ENCODE data around the gene AZGP1.
"Not testable (repeated sequence)": the region's sequence is repeated elsewhere in the genome, so short reads cannot be mapped to it uniquely, and the experiment has no call there.

Gene AZGP1

DNA sequence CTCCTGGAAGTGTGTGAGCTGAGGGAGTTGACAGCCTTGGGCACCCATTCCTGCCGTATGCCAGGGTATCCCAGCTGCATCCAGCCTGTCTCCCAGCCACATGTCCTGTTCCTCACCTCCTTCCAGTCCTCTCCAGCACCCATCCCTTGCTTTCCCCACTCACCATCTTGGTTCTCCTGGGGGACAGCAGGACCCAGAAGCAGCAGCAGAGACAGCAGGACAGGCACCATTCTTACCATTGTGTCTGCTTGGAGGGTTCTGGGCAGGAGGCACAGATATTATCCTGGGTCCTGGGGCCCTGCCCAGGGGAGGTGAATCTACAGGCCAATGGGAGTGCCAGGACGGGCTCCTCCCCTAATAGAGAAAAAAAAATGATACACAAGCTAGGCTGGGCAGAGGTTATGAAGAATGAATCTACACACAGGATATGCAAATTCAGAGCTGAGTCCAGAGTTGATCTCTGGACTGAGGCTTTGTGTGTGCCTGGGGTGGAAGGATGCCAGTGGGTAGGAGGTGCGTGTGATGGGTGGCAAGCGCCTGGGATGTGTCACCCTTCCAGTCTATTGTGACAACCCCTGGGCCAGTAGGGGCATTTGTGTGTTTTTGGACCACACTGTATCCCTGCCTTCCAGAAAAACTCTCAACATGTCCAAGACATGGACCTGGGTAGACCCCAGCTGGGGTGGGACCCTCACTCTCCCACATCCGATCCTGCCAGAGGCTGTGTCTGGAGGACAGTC is at the start of gene AZGP1:
TSS of gene AZGP1 (minus strand) at position 250 of the 740 bp plus-strand sequence. CDS start at position 239, 11 bp downstream.
- no peak for DNase-seq (ENCODE audit: low spot score)

DNA sequence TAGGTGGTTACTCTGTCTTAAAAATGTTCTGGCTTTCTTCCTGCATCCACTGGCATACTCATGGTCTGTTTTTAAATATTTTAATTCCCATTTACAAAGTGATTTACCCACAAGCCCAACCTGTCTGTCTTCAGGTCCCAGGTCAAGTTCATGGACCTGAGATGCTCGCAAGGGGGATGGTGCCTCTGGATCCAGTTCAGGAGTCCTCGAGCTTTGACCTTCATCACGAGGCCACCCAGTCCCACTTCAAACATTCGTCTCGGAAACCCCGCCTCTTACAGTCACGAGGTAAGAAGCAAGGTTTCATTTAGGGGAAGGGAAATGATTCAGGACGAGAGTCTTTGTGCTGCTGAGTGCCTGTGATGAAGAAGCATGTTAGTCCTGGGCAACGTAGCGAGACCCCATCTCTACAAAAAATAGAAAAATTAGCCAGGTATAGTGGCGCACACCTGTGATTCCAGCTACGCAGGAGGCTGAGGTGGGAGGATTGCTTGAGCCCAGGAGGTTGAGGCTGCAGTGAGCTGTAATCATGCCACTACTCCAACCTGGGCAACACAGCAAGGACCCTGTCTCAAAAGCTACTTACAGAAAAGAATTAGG is 48.3 kb upstream of the AZGP1 start:
- no peak for DNase-seq (ENCODE audit: low spot score)

DNA sequence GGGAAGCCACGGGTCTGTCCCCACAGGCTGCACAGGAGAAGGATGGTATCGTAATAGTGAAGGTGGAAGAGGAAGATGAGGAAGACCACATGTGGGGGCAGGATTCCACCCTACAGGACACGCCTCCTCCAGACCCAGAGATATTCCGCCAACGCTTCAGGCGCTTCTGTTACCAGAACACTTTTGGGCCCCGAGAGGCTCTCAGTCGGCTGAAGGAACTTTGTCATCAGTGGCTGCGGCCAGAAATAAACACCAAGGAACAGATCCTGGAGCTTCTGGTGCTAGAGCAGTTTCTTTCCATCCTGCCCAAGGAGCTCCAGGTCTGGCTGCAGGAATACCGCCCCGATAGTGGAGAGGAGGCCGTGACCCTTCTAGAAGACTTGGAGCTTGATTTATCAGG is 47.7 kb upstream of the AZGP1 start:
- DNase-seq (ENCODE audit: low spot score) = no peak

DNA sequence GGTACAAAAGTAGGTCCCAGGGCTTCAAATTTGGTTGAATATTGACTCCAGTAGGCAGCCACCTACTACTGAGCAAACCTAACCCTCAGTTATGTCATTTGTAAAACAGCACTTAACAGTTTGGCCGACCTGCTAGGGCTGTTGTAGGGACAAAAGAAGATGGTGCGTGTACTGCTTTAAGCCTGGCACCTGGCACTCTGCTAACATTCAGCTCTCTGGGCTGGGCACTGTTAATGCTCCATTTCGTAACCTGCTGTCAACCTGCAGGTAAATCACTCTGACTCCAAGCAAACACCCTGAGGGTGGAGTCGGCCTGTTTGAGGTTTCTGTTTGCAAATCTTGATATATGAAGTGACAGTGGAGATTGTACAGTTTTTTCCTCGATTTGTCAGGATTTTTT is 46.8 kb upstream of the AZGP1 start:
- no peak for DNase-seq (ENCODE audit: low spot score)

DNA sequence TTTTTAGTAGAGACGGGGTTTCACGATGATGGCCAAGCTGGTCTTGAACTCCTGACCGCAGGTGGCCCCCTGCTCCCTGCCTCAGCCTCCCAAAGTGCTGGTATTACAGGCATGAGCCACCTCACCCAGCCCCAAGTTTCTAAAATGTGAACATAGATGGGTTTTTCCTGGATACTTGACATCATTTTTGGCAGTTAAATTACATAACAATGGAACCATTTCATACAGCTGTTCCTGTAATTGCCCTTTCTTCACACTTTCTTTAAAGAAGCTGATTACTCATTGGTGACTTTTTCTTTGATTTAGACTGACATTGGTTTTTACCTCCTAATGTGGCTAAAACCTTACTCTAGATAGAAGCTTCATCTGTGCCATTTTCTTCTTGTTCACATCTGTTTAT is 45.5 kb upstream of the AZGP1 start:
- DNase-seq (ENCODE audit: low spot score) = no peak

DNA sequence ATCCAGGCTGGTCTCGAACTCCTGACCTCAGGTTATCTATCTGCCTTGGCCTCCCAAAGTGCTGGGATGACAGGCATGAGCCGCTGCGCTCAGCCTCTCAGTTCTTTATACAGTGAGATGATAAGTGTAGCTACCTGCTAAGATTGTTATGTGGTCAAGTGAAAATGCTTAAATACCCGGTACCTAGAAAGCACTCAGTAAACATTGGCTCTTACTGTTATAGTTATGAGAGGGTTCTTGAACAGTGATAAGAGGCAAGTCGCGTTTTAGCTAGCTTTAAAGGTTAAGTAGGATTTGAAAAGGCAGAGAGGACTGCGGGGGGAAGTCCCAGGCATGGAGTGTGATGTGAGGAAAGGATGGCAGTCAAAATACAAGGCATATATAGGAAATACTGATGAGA is 44.1 kb upstream of the AZGP1 start:
- DNase-seq (ENCODE audit: low spot score) = no peak

DNA sequence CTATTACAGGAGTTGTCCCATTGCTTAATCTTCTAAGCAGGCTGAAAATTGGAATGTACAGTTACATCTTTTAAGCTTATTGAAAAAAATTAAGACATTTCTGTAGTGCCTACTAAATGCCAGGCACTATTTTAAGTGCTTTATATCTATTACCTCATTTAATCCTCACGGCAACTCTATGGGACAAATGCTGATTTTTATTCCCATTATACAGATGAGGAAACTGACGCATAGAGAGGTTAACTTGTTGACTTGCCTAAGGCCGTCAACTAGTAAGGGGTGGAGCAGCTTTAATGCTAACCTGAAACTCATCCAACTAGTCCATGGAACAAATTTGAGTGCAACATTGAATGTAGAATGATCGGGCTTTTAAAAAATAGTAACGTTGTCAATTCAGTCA is 42.0 kb upstream of the AZGP1 start:
- no peak for DNase-seq (ENCODE audit: low spot score)

DNA sequence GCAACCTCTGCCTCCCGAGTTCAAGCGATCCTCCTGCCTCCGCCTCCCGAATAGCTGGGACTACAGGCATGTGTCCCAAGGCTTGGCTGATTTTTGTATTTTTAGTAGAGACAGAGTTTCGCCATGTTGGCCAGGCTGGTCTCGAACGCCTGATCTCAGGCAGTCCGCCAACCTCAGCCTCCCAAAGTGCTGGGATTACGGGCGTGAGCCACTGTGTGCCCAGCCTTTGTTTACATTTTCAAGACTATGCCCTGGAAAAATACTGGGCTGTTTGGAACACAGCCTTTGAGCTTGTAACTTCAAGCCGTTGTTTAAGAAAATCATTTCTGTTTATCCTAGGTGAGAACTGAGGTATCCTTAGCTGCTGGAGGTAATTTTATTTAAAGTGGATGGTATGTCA is 41.5 kb upstream of the AZGP1 start:
- no peak for DNase-seq (ENCODE audit: low spot score)

DNA sequence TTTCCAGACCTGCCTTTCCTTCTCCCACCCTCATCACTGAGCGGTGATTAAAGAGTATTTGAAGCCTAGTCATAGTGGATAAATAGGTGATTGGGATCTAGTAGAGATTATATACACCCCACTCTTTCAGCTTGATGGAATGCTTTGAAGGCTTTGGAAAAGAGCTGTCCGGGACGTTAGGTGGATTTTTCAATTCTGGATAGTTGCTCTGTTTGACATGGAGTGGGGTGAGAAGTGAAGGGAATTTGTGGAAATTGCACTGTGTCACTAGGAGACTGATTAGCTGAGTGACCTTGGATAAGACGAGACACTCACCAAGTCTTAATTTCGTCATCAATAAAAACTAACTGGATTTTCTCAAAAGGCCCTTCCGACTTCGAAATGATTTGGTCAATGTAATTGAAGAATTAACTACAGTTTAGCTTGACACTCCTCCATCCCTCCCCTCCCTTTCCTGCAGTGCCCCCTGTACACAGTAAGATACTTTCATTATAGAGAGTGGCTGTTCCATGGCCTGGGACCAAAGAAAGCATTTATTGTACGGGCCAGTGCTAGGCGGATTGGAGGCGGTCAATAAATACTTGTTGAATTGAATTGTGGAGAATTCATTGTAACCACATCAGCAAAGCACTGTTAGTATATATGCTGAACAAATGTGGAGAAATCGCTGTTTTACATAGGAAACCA is 40.5 kb upstream of the AZGP1 start:
- peak; percentile 97 for DNase-seq (ENCODE audit: low spot score)

DNA sequence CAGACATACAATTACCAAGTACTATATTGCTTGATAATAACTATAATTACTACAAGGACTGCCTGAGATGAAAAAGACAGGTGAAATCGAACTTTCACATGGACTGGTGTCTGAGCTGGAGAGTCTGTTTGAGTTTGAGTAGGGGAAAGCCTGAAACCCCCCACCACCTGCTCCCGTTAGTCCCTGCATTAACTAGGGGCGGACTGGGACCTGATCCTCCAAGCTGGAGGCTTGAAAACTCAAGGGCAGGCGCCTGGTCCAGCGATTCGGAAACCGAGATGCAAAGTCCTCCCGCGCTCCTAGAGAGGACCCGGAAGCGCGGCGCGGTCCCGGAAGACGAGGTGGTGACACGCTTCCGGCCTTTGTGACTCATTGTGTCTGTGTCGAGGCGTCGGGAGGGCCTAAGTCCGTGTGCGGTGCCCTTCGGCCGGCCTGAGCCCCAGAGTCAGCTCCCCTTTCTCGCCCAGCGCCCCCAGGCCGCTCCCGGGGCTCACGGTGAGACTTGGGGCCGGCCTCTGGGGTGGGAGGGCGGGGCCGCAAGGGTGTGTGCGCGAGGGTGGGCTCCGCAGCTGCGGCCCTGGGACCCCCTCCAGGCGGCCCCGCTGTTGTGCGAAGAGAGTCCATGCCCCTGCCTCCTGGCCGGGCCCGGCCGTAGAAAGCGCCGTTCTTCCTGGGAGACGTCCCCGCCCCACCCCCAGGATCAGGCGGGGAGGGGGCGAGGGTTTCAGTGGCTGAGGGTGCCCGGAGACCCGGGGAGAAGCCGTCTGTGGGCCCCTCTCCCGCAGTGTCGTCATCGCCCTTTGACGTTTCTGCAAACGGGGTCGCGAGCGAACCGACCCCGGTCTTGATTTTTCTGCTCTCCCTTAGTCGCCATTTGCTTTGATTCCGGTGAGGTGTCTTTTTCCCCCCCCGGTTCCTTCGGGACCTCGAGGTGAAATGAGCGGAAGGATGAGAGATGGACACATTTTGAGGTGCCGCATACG is 39.7 kb upstream of the AZGP1 start, which contains the start of gene ZKSCAN1:
TSS of gene ZKSCAN1 (plus strand) at position 365 of the 983 bp plus-strand sequence. CDS start 7,911 bp downstream, outside the sequence.
- peak; percentile 92 for DNase-seq (ENCODE audit: low spot score)

DNA sequence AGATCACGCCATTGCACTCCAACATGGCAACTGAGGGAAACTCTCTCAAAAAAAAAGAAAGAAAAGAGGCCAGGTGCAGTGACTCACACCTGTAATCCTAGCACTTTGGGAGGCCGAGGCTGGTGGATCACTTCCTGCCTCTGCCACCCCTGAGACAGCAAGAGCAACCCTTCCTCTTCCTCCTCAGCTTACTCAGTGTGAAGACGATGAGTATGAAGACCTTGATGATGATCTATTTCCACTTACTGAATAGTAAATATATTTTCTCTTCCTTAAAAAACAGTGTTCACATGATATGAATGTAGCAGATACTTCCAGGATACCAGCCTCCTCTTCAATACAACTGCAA is 37.5 kb upstream of the AZGP1 start:
- no peak for DNase-seq (ENCODE audit: low spot score)

DNA sequence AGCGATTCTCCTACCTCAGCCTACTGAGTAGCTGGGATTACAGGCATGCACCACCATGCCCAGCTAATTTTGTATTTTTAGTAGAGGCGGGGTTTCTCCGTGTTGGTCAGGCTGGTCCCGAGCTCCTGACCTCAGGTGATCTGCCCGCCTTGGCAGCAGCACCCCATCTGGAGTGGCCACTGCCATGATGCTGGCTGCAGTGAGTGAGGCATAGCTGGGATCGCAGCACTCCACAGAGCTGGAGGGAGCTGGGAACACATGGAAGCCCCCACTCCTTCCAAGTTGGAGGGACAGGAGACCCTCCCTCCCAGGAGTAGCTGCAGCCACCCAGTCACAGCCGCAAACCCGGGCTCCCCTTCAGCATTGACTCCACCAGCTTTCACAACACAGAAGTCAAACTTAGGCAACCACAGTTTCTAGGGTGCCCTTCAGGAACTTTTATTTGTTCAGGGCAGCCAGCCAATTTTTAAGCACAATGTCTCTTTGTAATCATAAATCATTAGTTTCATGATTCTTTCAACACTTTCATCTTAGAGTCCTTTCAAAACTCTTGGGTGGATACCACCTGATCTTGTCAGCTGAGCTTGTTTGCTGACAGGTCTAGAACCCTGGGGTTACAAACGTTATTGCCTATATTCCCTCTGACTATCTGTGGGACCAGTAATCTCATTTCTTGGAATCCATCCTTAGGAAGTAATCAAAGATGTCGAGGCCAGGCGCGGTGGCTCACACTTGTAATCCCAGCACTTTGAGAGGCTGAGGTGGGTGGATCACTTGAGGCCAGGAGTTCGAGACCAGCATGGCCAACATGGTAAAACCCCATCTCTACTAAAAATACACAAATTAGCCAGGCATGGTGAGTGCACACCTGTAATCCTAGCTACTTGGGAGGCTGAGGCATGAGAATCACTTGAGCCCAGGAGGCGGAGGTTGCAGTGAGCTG is 36.8 kb upstream of the AZGP1 start:
- DNase-seq (ENCODE audit: low spot score) = not testable (repeated sequence)

DNA sequence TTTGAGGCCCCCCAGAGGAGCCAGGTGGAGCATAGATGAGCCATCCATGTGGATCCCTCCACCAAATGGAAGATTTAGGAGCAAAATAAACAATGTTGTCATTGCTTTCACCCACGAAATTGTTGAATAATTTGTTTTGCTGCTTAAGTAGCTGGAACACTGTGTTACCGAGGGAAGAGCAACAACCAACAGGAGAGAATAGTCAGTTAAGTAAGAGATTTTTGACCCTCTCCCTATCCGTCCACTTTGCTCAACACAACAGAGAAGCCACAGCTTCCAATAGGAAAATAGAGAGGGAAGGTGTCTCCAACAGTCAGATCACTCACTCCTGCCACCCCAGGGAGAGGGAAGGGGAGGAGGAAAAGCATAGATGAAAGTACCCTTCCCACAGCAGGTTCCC is 35.7 kb upstream of the AZGP1 start:
- no peak for DNase-seq (ENCODE audit: low spot score)

DNA sequence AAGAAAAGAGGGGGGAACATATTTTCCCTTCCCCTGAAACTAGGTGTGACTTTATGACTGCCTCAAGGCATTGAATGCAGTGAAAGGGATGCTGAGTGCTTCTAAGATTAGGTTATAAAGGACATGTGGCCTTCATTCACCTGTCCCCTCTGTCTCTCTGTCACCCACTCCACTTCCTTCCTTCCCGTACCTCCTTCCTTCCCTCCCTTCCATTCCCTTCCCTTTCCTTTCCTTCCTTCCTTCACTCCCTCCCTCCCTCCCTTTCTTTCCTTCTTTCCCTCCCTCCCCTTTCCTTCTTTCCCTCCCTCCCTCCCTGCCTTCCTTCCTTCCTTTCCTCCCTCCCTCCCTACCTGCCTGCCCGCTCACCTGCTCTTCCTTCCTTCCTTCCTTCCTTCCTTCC is 35.1 kb upstream of the AZGP1 start:
- DNase-seq (ENCODE audit: low spot score) = no peak

DNA sequence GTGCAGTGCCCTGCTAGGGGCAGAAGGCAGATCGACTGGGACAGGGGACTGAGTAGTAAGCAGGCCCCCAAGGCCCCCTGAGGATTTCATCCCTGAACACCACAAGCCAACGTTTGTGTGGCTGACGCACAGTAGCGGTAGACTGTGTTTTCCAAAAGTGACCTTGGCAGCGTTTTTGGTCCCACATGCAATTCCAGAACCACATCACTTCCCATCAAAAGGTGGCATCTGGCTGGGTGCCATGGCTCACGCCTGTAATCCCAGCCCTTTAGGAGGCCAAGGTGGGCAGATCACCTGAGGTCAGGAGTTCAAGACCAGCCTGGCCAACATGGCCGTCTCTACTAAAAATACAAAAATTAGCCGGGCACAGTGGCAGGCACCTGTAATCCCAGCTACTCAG is 34.1 kb upstream of the AZGP1 start:
- DNase-seq (ENCODE audit: low spot score) = not testable (repeated sequence)

DNA sequence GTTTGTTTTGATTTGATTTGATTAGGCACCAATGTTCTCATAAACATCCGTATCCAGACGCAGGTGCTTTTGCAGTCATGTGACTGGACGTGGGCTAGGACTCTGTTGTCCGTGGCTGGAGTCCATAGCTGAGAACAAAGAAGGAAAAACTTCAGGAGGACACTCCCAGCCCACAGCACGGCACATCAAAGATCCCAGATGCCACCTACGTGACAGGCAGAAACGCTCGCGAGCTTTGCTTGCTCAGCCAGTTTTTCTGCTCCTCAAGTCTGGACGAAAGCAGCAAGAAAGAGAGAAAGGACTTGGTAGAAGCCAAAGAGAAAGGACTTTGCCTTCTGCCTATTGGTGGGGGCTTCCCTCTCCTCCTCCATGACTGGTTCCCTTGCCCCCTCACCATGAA is 32.7 kb upstream of the AZGP1 start:
- no peak for DNase-seq (ENCODE audit: low spot score)

DNA sequence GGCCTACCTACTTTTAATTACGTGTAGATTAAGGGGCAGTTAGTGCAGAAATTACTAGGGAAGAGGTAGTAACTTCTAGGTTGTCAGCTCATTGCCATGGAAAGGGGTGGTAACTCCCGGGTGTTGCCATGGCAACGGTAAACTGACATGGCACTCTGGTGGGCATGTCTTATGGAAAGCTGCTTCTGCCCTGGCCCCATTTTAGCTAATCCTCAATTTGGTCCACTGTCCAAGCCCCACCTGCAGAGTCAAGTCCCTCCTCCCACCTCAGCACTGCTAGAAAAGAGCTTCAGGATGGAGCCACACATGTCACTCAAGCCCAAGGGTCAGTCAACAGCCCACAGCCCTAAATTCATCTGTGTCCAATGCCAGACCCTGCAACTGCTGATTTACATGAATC is 32.1 kb upstream of the AZGP1 start:
- DNase-seq (ENCODE audit: low spot score) = no peak

DNA sequence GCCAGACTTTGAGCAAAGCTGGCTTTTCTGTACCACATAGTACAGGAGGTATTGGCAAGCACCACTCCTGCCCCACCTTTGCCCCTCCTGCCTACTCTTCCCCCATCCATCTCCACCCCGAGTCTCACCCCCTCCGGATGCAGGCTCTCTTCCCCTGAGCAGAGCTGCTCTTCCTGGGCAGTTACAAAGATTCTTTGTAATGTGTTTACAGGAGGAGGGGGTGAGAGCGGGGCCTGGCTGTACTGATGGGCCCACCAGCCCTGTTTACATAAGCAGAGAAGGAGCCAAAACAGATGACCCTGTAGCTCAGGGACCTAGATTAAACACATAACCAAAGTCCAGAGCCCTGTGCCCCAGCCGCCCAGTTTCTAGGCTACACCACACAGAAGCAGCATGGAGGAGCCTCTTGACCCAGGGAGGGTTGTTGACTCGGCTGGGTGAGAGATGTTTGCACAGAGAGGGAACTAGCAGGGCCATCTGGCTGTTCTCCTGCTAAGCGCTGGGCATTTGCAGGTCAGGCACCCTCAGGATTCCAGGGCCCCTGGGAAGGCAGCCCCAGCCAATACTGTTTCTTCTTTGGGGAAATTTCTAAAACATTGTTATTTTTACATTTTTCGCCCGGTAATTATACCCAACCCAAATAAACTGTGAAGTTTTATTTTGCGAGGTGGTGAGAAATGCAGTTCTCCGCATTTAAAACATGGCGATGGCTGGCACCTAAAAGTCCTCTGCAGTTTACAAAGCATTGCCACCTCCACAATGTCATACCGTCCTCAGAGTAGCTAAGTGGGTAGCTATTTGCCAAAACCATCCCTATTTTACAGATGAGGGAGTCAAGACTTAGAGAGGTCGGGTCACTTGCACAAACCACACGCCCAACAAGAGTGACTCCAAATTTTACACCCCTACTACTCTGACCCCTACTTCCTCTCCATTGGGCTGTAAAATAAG is 28.2 kb upstream of the AZGP1 start:
- DNase-seq (ENCODE audit: low spot score) = peak; percentile 89

DNA sequence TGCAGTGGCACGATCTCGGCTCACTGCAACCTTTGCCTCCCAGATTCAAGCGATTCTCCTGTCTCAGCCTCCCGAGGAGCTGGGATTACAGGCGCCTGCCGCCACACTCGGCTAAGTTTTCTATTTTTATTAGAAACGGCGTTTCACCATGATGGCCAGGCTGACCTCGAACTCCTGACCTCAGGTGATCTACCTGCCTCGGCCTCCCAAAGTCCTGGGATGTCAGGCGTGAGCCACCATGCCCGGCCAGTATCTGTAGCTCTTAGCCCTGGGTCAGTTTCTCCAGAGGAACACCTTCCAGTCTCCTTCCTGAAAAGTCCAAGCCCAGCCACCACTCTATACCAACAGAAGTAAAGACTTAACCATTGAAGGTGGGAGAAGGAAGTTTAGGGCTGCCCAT is 24.4 kb upstream of the AZGP1 start:
- no peak for DNase-seq (ENCODE audit: low spot score)

Measured in globus pallidus (tissue), 1 donor.